GM12878 (cell line): ENCODE data around the gene OR1J1. TPM values are rescaled to one million over a fixed set of nuclear protein-coding genes. Genes with fewer than 3 reads are reported as not detected.

Source experiments
- ATAC-seq: fragments of 200-7000 bp; cut with Tn5 transposase; 3 replicates; pipeline ENCODE4 v1.9.1; 2020; ENCODE audit warnings: mild to moderate bottlenecking, moderate library complexity
- BruUV-seq: library from RNA; stranded (reverse); fragments of 400-500 nt; replicated peaks from 2 replicates; lab custom pipeline; 2021; lab: Mats Ljungman, UMichigan
- CTCF ChIA-PET: fragments of 300-600 bp; sonication (Branson Sonifier 250); formaldehyde crosslinking; extraction: SDS; loops from one replicate; lab custom pipeline; 2021; ENCODE audit warnings: inconsistent platforms; lab: Yijun Ruan, JAX
- POLR2A ChIA-PET: fragments of 350-600 bp; formaldehyde crosslinking; extraction: SDS; loops from one replicate; lab custom pipeline; 2021; ENCODE audit warnings: inconsistent platforms; lab: Charles Lee
- RAD21 ChIA-PET: fragments of 300-600 bp; sonication (Branson Sonifier 250); formaldehyde crosslinking; loops from one replicate; lab custom pipeline; 2023; ENCODE audit warnings: antibody characterized with exemption; ENCODE audit not compliant: unreplicated experiment; lab: Charles Lee
- SMC1A ChIA-PET: fragments of 300-600 bp; sonication (Branson Sonifier 250); formaldehyde crosslinking; loops from one replicate; lab custom pipeline; 2023; ENCODE audit not compliant: unreplicated experiment, uncharacterized antibody; lab: Charles Lee
- DNase-seq: peaks from one replicate; pipeline ENCODE4 v3.0.0-alpha.2; 2011; ENCODE audit warnings: low read depth, low spot score
- FAIRE-seq: peaks from 3 replicates; lab custom pipeline; 2011; peaks lifted over from hg19 to GRCh38; lab: Jason Lieb, UNC
- H2AFZ ChIP-seq: 2 replicates; pipeline ENCODE4 v1.6.0; 2011; ENCODE audit warnings: low read depth, low read length, control low read depth; ENCODE audit not compliant: control insufficient read depth
- H3K27ac ChIP-seq: 2 replicates; pipeline ENCODE4 v1.5.1; 2011; ENCODE audit warnings: control low read depth; ENCODE audit not compliant: control insufficient read depth, insufficient read depth
- H3K27me3 ChIP-seq, 2 experiments: replicated peaks in 1 of 2; 2 replicates each; pipeline versions ENCODE4 v1.6.0 to v1.6.1; 2011; ENCODE audit warnings: low read length in 1 of 2; ENCODE audit not compliant: control insufficient read depth in 2 of 2, insufficient read depth in 2 of 2
- H3K36me3 ChIP-seq, 2 experiments: 2 replicates each; pipeline ENCODE4 v1.5.1; 2011; ENCODE audit warnings: low read length in 1 of 2; ENCODE audit not compliant: control insufficient read depth in 2 of 2, insufficient read depth in 2 of 2
- H3K4me1 ChIP-seq: 2 replicates; pipeline ENCODE4 v1.6.1; 2011; ENCODE audit warnings: mild to moderate bottlenecking, low read length, moderate library complexity, mixed read lengths; ENCODE audit not compliant: control insufficient read depth, insufficient read depth
- H3K4me2 ChIP-seq: 2 replicates; pipeline ENCODE4 v1.6.0; 2011; ENCODE audit warnings: control low read depth; ENCODE audit not compliant: control insufficient read depth, insufficient read depth
- H3K4me3 ChIP-seq: fragments of 200-600 bp; sonication (generic); 2 replicates; pipeline ENCODE4 v1.5.1; 2016
- H3K79me2 ChIP-seq: 2 replicates; pipeline ENCODE4 v1.6.0; 2011; ENCODE audit warnings: low read length; ENCODE audit not compliant: control insufficient read depth, insufficient read depth
- H3K9ac ChIP-seq: 2 replicates; pipeline ENCODE4 v1.8.0; 2011; ENCODE audit warnings: low read length, control low read depth, mixed read lengths; ENCODE audit not compliant: control insufficient read depth, insufficient read depth
- H3K9me3 ChIP-seq: replicated peaks from 3 replicates; pipeline ENCODE4 v1.5.1; 2011; ENCODE audit warnings: mild to moderate bottlenecking, low read length; ENCODE audit not compliant: control insufficient read depth, insufficient read depth
- H4K20me1 ChIP-seq: 2 replicates; pipeline ENCODE4 v1.6.0; 2011; ENCODE audit not compliant: control insufficient read depth, insufficient read depth
- ATF7 ChIP-seq: fragments of 450-650 bp; IDR thresholded peaks from 2 replicates; pipeline ENCODE4 v1.6.1; 2016; ENCODE audit warnings: low read depth, mild to moderate bottlenecking
- BACH1 ChIP-seq: fragments of 450-650 bp; IDR thresholded peaks from 2 replicates; pipeline ENCODE4 v1.6.1; 2017; ENCODE audit warnings: mild to moderate bottlenecking, borderline replicate concordance
- BRCA1 ChIP-seq: IDR thresholded peaks from 2 replicates; pipeline ENCODE4 v1.6.1; 2011; ENCODE audit warnings: low read depth, low read length, improper control_type of control experiment
- CEBPB ChIP-seq, 2 experiments: fragments of 150-350 bp in 1 of 2; IDR thresholded peaks; 2 replicates each; pipeline ENCODE4 v1.6.1; 2012 to 2014; ENCODE audit warnings: low read depth in 2 of 2, low read length in 2 of 2, borderline replicate concordance in 1 of 2, inconsistent platforms in 1 of 2
- NR2C2 ChIP-seq: IDR thresholded peaks from 2 replicates; pipeline ENCODE4 v1.6.1; 2011; ENCODE audit warnings: borderline replicate concordance, low read depth; ENCODE audit not compliant: control insufficient read depth, insufficient read length
- POLR2AphosphoS5 ChIP-seq: IDR thresholded peaks from 2 replicates; pipeline ENCODE4 v1.6.1; 2011; ENCODE audit warnings: mild to moderate bottlenecking, low read length, inconsistent platforms
- RAD51 ChIP-seq: fragments of 450-650 bp; IDR thresholded peaks from 2 replicates; pipeline ENCODE4 v1.6.1; 2016; ENCODE audit warnings: moderate library complexity, mild to moderate bottlenecking, inconsistent platforms
- RCOR1 ChIP-seq: conservative IDR thresholded peaks from 2 replicates; pipeline ENCODE4 v1.6.1; 2012; ENCODE audit warnings: low read depth, low read length, improper control_type of control experiment
- SUPT20H ChIP-seq: IDR thresholded peaks from 2 replicates; pipeline ENCODE4 v1.6.1; 2011; ENCODE audit warnings: low read depth, mild to moderate bottlenecking, low read length, moderate library complexity, borderline replicate concordance; ENCODE audit not compliant: control insufficient read depth
- TCF12 ChIP-seq: IDR thresholded peaks from 2 replicates; pipeline ENCODE4 v1.6.1; 2011; ENCODE audit warnings: low read depth, mild to moderate bottlenecking, low read length
- ZNF622 ChIP-seq: fragments of 450-650 bp; IDR thresholded peaks from 2 replicates; pipeline ENCODE4 v1.6.1; 2017; ENCODE audit warnings: mild to moderate bottlenecking, inconsistent platforms
- WGBS: methylation state at CpG from one replicate; pipeline ENCODE4 v1.1.6; 2016; ENCODE audit warnings: low lambda C conversion rate; ENCODE audit not compliant: insufficient replicate concordance, insufficient coverage; ENCODE audit errors: missing lambda C conversion rate; 5-methylcytosine and 5-hydroxymethylcytosine counted together
- in situ Hi-C: fragments of 300-500 bp; cut with MboI; formaldehyde crosslinking; loops from 9 replicates; pipeline ENCODE4 v1.14.3; 2018; ENCODE audit warnings: mixed read lengths
- intact Hi-C: fragments of 100-400 bp; cut with micrococcal nuclease; formaldehyde crosslinking; loops from one replicate; pipeline ENCODE4 v1.14.2; 2022; ENCODE audit not compliant: unreplicated experiment
- polyA plus RNA-seq, 11 experiments: library from polyadenylated mRNA; depleted of rRNA in 4 of 11; unstranded in 6 of 11; stranded (reverse) in 5 of 11; fragments of >200 nt; fragmentation: Nextera tagmentation in 4 of 11; fragmentation: Illumina TruSeq in 1 of 11; extraction: Ambion mirVana in 4 of 11; extraction: Trizol in 1 of 11; gene quantifications; 1 replicate in 1 of 11; 2 replicates in 10 of 11; pipeline versions ENCODE4 v1.2.1 to v1.2.3, GENCODE V29; 2011 to 2016; ENCODE audit warnings: inconsistent platforms in 2 of 11, missing spikeins in 2 of 11, low read depth in 1 of 11
- total RNA-seq, 4 experiments: library from RNA; depleted of rRNA in 3 of 4; stranded (reverse); fragments of >200 nt in 3 of 4; fragmentation: Illumina TruSeq in 1 of 4; extraction: Trizol in 1 of 4; gene quantifications; 2 replicates each; pipeline versions ENCODE4 v1.2.1 to v1.2.3, GENCODE V29; 2013 to 2021
- TF ChIP-seq, protein P1 (sequence below): IDR thresholded peaks from 2 replicates; pipeline ENCODE4 v1.6.1; 2012; ENCODE audit warnings: low read length, inconsistent platforms
- TF ChIP-seq, protein P2 (sequence below): IDR thresholded peaks from 2 replicates; pipeline ENCODE4 v1.6.1; 2012; ENCODE audit warnings: low read depth, low read length, improper control_type of control experiment
- TF ChIP-seq, protein P3 (sequence below): IDR thresholded peaks from 2 replicates; pipeline ENCODE4 v1.6.1; 2012; ENCODE audit warnings: mild to moderate bottlenecking, low read depth, low read length
- TF ChIP-seq, protein P4 (sequence below): IDR thresholded peaks from 2 replicates; pipeline ENCODE4 v1.6.1; 2011; ENCODE audit warnings: mild to moderate bottlenecking, low read depth, low read length, moderate library complexity; ENCODE audit not compliant: insufficient replicate concordance

The OR1J1 gene
- total and polyA plus RNA-seq, 10 of the 15 experiments (the other 5 are each of a cell fraction or from before 2014, with no cell fraction given): 0.07 TPM; not detected in 9

DNA sequence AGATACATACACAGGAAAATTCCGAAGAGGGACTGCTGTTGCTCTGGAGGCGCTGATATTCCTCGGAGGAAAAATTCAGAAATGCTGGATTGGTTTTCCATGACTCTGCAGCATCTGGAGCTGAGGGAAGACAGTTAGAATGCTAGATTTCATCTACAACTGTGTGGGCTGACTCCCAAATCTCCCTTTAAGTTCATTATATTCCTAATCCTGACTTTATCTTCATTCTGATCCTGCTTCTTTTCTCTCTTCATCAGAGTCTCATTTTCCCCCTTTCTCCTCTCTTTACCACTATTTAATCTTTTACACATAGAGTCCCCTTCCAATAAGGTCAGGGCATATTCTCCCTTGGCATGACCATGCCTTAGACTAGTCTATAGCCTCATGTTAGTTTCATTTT lies 49.5 kb upstream of the OR1J1 start, which contains the start of gene OR1N1:
TSS of gene OR1N1 (minus strand) at position 101 of the 400 bp plus-strand sequence. CDS start at position 101, 0 bp downstream.
- no peak for ATAC-seq
- TF ChIP-seq NR2C2: no peak
- TF ChIP-seq TCF12: no peak
- no peak for TF ChIP-seq BACH1
- TF ChIP-seq, protein P1, sequence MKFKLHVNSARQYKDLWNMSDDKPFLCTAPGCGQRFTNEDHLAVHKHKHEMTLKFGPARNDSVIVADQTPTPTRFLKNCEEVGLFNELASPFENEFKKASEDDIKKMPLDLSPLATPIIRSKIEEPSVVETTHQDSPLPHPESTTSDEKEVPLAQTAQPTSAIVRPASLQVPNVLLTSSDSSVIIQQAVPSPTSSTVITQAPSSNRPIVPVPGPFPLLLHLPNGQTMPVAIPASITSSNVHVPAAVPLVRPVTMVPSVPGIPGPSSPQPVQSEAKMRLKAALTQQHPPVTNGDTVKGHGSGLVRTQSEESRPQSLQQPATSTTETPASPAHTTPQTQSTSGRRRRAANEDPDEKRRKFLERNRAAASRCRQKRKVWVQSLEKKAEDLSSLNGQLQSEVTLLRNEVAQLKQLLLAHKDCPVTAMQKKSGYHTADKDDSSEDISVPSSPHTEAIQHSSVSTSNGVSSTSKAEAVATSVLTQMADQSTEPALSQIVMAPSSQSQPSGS: no peak
- no peak for TF ChIP-seq CEBPB (IDR thresholded peaks at IDR 0.05; ENCODE audit: borderline replicate concordance in 1 of 2, low read depth in 2 of 2, low read length in 2 of 2)
- TF ChIP-seq, protein P2, sequence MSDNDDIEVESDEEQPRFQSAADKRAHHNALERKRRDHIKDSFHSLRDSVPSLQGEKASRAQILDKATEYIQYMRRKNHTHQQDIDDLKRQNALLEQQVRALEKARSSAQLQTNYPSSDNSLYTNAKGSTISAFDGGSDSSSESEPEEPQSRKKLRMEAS: no peak
- TF ChIP-seq RAD51: no peak
- TF ChIP-seq, protein P3, sequence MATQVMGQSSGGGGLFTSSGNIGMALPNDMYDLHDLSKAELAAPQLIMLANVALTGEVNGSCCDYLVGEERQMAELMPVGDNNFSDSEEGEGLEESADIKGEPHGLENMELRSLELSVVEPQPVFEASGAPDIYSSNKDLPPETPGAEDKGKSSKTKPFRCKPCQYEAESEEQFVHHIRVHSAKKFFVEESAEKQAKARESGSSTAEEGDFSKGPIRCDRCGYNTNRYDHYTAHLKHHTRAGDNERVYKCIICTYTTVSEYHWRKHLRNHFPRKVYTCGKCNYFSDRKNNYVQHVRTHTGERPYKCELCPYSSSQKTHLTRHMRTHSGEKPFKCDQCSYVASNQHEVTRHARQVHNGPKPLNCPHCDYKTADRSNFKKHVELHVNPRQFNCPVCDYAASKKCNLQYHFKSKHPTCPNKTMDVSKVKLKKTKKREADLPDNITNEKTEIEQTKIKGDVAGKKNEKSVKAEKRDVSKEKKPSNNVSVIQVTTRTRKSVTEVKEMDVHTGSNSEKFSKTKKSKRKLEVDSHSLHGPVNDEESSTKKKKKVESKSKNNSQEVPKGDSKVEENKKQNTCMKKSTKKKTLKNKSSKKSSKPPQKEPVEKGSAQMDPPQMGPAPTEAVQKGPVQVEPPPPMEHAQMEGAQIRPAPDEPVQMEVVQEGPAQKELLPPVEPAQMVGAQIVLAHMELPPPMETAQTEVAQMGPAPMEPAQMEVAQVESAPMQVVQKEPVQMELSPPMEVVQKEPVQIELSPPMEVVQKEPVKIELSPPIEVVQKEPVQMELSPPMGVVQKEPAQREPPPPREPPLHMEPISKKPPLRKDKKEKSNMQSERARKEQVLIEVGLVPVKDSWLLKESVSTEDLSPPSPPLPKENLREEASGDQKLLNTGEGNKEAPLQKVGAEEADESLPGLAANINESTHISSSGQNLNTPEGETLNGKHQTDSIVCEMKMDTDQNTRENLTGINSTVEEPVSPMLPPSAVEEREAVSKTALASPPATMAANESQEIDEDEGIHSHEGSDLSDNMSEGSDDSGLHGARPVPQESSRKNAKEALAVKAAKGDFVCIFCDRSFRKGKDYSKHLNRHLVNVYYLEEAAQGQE: no peak
- TF ChIP-seq ZNF622: no peak
- TF ChIP-seq, protein P4, sequence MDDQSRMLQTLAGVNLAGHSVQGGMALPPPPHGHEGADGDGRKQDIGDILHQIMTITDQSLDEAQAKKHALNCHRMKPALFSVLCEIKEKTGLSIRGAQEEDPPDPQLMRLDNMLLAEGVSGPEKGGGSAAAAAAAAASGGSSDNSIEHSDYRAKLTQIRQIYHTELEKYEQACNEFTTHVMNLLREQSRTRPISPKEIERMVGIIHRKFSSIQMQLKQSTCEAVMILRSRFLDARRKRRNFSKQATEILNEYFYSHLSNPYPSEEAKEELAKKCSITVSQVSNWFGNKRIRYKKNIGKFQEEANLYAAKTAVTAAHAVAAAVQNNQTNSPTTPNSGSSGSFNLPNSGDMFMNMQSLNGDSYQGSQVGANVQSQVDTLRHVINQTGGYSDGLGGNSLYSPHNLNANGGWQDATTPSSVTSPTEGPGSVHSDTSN: no peak
- no peak for TF ChIP-seq ATF7
- no peak for TF ChIP-seq POLR2AphosphoS5
- no peak for TF ChIP-seq SUPT20H
- TF ChIP-seq BRCA1: no peak
- no peak for TF ChIP-seq RCOR1

More for the DNA sequence above, 49.5 kb upstream of the OR1J1 start, which contains the start of gene OR1N1:
- no peaks in the 10 kb centered on the region for H3K27me3 ChIP-seq
- in situ Hi-C loops (no loop called here), intact Hi-C loops (no loop called here)
- 45% methylated on average over 3 of the region's 3 CpGs for WGBS
- no peaks in the 10 kb centered on the region for H4K20me1 ChIP-seq
- DNase-seq (no peak), FAIRE-seq (no peak)
- RAD21 ChIA-PET: no interaction called here
- CTCF ChIA-PET: no interaction called here
- no peaks in the 10 kb centered on the region for H3K36me3 ChIP-seq
- SMC1A ChIA-PET: no interaction called here
- no peak within 1 kb of the TSS for H3K4me3 ChIP-seq
- H3K79me2 ChIP-seq: no peaks in the 10 kb centered on the region
- no peak within 1 kb of the TSS for H3K27ac ChIP-seq
- BruUV-seq: no TSS peak
- H3K4me1 ChIP-seq: no peaks in the 10 kb centered on the region
- H3K9me3 ChIP-seq: no peaks in the 10 kb centered on the region
- POLR2A ChIA-PET: no interaction called here
- H2AFZ ChIP-seq: no peak within 1 kb of the TSS
- H3K4me2 ChIP-seq: no peak within 1 kb of the TSS
- H3K9ac ChIP-seq: no peak within 1 kb of the TSS
